ENCODE data around the gene TSFM.

TSFM gene

DNA sequence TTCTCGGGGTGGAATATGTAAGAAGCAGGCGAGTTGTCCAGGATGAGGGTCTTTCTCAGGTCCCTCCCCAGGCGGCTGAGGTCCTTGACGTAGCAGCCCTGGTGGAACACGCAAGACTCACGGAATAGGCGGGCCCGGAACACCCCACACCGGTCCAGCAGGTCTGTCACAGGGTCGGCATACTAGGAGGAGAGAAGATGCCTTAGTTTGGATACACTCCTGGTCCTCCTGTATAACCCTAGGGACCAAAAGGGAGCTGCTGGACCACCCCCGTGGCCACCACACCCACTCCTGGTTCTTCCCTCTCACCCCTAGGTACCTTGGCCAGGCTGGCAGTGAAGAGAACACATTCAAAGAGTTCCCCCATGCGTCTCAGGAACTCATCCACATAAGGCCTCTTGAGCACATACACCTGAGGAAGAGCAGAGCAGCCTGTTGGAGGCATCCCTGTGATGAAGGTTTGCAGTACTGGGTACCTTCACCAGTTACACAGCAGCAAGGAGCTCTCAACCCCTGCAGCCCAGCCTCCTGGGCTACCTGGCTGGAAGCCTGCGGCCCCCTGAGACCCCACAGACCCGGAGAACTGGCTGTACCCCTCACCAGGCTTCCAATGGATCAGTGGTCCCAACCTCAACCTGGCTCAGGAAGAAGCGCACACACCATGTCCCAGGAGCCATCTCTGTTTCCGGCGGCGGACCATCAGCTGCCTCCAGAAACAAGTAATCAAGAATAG, 41.5 kb downstream of the TSFM start:
- Histone ChIP-seq H3K4me1 (ENCODE audit: control insufficient read depth, insufficient read depth, low read length) (no peaks in the 10 kb centered on the region), H3K36me3 (ENCODE audit: control insufficient read depth, insufficient read depth, low read length) (peaks cover 70% of the 10 kb centered on the region), H3K9me3 (ENCODE audit: control insufficient read depth, insufficient read depth, low read length) (no peaks in the 10 kb centered on the region), H3K4me3 (ENCODE audit: low read depth, low read length) (no peak overlapping the region), H3K9ac (ENCODE audit: low read depth, low read length) (no peak overlapping the region), H3K27me3 (ENCODE audit: control insufficient read depth, insufficient read depth, low read length) (no peaks in the 10 kb centered on the region)

DNA sequence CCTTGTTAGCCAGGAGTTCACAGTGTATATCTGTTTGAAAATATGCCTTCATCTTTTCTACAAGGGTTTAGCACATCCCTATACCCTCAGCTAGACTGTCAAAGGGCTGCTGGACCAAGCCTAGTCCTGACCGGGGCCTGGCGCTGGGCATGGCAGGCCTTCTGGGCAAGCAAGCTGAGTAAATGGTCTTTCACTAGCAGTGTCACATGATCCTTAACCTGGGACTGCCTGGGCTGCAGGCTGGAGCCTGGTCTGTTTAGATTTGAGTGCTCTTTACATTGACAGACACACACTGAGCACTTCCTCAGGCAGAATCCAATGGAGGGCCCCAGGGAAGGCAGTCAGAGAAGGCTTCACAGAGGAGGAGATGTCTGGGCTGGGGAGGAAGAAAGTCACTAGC, 42.9 kb downstream of the TSFM start:
- H3K9ac ChIP-seq (ENCODE audit: low read depth, low read length), result no peak overlapping the region
- H3K4me1 ChIP-seq (ENCODE audit: control insufficient read depth, insufficient read depth, low read length), result peaks cover 1% of the 10 kb centered on the region
- H3K36me3 ChIP-seq (ENCODE audit: control insufficient read depth, insufficient read depth, low read length), result peaks cover 71% of the 10 kb centered on the region
- no peak overlapping the region for H3K4me3 ChIP-seq (ENCODE audit: low read depth, low read length)
- H3K9me3 ChIP-seq (ENCODE audit: control insufficient read depth, insufficient read depth, low read length), result no peaks in the 10 kb centered on the region
- H3K27me3 ChIP-seq (ENCODE audit: control insufficient read depth, insufficient read depth, low read length), result no peaks in the 10 kb centered on the region

DNA sequence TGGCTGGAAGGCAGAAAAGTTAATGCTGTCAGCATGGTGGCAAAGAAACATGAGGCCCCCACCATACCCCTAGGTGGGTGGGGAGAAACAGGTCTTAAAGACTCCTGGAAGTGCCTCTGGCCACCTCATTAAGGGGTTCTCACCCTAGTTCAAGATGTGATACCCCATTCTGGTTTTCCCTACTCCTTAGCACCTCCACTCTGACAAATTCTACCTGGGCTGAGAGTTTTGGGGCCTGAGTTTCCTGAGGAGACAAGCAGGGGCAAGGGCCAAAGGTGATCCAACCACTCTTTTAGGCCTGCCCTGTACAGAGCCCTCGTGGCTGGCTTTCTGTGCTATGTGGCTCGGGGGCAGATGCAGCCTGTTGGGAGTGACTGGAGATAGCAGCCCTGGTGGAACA, 43.8 kb downstream of the TSFM start:
- H3K4me1 ChIP-seq (ENCODE audit: control insufficient read depth, insufficient read depth, low read length), result peaks cover 2% of the 10 kb centered on the region
- no peaks in the 10 kb centered on the region for H3K9me3 ChIP-seq (ENCODE audit: control insufficient read depth, insufficient read depth, low read length)
- no peak overlapping the region for H3K9ac ChIP-seq (ENCODE audit: low read depth, low read length)
- no peak overlapping the region for H3K4me3 ChIP-seq (ENCODE audit: low read depth, low read length)
- peaks cover 66% of the 10 kb centered on the region for H3K36me3 ChIP-seq (ENCODE audit: control insufficient read depth, insufficient read depth, low read length)
- H3K27me3 ChIP-seq (ENCODE audit: control insufficient read depth, insufficient read depth, low read length), result no peaks in the 10 kb centered on the region

DNA sequence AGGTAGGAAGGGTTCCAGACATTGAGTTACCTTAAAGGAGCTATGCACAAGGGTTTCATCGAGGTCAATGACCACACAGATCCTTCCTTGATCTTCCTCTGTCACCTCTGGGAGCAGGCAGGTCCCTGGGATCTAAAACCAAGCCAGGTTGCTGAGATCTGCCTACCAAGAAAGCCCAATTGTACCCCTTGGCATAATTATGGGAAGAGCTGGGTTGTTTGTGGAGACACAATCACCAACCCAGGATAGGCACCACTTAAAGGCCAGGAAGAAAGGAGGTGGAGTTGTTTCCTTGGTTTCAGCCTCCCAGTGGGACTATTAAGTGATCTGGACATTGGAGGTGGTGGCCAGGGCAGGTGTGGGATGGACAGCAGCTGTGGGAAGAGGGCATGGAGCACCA, 44.4 kb downstream of the TSFM start:
- H3K4me3 ChIP-seq (ENCODE audit: low read depth, low read length), result no peak overlapping the region
- no peaks in the 10 kb centered on the region for H3K27me3 ChIP-seq (ENCODE audit: control insufficient read depth, insufficient read depth, low read length)
- H3K4me1 ChIP-seq (ENCODE audit: control insufficient read depth, insufficient read depth, low read length), result peaks cover 2% of the 10 kb centered on the region
- H3K9ac ChIP-seq (ENCODE audit: low read depth, low read length), result no peak overlapping the region
- no peaks in the 10 kb centered on the region for H3K9me3 ChIP-seq (ENCODE audit: control insufficient read depth, insufficient read depth, low read length)
- peaks cover 66% of the 10 kb centered on the region for H3K36me3 ChIP-seq (ENCODE audit: control insufficient read depth, insufficient read depth, low read length)

DNA sequence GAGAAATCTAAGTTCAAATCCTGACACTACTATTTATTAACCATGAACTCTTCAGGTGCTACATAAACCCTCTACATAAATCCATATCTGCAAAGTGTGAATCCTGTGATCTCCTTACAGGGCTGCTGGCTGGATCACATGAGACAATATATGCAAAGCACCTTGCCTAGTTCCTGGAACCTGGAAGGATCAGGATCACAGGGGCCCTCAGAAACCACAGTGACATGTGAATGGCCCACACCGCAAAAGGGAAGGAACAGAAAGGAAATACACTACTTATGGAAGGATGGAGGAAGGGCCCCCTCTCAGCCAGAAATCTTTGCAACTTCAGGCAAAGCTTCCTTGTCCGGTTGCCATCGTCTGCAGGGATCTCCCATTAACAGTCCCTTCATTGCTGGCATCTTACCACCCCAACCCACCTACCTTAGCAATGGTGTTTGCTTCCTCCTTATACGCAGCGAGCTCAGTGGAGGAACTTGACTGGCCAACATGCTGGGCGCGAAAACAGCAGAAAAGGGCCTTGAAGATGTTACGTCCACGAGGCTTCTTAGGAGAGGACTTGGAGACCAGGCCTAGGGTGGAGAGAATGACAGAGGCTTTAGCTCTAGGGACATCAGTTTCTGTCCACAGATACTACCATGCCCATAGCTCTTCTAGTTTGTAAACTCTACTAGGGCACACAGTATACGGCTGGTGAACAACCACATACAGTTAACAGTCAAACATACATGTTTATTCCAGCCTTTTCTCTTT, 46.6 kb downstream of the TSFM start:
- H3K9ac ChIP-seq (ENCODE audit: low read depth, low read length), result no peak overlapping the region
- H3K27me3 ChIP-seq (ENCODE audit: control insufficient read depth, insufficient read depth, low read length), result no peaks in the 10 kb centered on the region
- peaks cover 12% of the 10 kb centered on the region for H3K4me1 ChIP-seq (ENCODE audit: control insufficient read depth, insufficient read depth, low read length)
- no peaks in the 10 kb centered on the region for H3K9me3 ChIP-seq (ENCODE audit: control insufficient read depth, insufficient read depth, low read length)
- no peak overlapping the region for H3K4me3 ChIP-seq (ENCODE audit: low read depth, low read length)
- peaks cover 44% of the 10 kb centered on the region for H3K36me3 ChIP-seq (ENCODE audit: control insufficient read depth, insufficient read depth, low read length)

DNA sequence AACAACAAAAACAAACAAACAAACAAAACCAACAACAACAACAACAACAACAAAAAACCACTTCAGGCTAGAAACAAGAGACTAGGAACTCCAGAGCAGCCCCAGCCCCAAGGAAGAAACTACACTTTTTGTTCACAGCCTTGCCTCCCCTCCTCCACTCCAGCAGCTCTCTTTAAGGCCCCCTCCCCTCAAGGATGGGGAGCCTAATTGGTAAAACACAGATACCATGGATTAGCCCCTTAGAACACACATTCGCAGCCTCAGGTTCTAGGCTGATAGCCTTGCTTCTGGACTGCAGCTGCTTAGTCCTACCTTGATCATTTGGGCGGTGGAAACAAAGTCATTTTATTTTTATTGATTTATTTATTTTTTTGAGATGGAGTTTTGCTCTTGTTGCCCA, 47.8 kb downstream of the TSFM start:
- H3K36me3 ChIP-seq (ENCODE audit: control insufficient read depth, insufficient read depth, low read length), result peaks cover 36% of the 10 kb centered on the region
- no peaks in the 10 kb centered on the region for H3K9me3 ChIP-seq (ENCODE audit: control insufficient read depth, insufficient read depth, low read length)
- no peak overlapping the region for H3K4me3 ChIP-seq (ENCODE audit: low read depth, low read length)
- H3K4me1 ChIP-seq (ENCODE audit: control insufficient read depth, insufficient read depth, low read length), result peaks cover 15% of the 10 kb centered on the region
- H3K27me3 ChIP-seq (ENCODE audit: control insufficient read depth, insufficient read depth, low read length), result no peaks in the 10 kb centered on the region
- no peak overlapping the region for H3K9ac ChIP-seq (ENCODE audit: low read depth, low read length)

DNA sequence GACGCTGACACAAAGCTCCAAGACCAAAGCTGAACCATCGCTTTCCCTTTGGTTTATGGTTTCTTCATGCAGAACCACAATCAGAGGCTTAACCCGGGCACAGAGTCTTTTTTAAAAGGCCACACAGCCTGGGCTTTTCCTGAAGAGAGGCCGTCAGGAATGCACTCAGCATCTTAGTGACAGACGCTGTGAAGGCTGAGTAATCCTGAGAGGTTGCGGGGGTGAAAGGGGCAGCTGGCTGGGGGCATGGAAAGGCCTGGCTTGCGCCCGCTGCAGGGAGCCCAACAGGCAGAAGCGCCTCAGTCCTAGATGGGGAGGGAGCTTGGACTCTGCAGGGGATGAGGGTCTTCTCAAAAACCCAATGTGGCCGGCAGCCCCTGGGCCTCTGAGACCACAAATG, 50.4 kb downstream of the TSFM start:
- Histone ChIP-seq H3K9ac (ENCODE audit: low read depth, low read length) (no peak overlapping the region), H3K36me3 (ENCODE audit: control insufficient read depth, insufficient read depth, low read length) (peaks cover 13% of the 10 kb centered on the region), H3K27me3 (ENCODE audit: control insufficient read depth, insufficient read depth, low read length) (no peaks in the 10 kb centered on the region), H3K4me3 (ENCODE audit: low read depth, low read length) (no peak overlapping the region), H3K4me1 (ENCODE audit: control insufficient read depth, insufficient read depth, low read length) (peaks cover 34% of the 10 kb centered on the region), H3K9me3 (ENCODE audit: control insufficient read depth, insufficient read depth, low read length) (no peaks in the 10 kb centered on the region)

DNA sequence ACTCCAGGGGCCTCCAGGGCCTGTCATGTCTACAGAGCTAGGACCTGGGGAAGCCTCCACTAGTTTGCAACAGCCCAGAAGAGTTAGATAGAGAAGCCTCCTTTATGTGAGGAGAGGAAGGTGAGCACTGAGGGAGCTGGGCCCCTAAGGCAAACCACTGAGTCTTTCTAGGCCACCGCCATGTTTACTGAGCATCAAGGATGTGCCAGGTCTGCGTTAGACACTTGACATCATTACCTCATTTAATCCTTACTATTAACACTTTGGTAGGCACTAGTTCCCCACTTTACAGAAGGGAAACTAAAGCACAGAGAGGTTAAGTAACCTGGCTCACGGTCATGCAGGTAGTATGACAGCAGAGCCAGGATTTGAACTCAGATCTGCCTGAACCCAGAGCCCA, 51.1 kb downstream of the TSFM start:
- H3K4me1 ChIP-seq (ENCODE audit: control insufficient read depth, insufficient read depth, low read length), result peaks cover 40% of the 10 kb centered on the region
- H3K9ac ChIP-seq (ENCODE audit: low read depth, low read length), result no peak overlapping the region
- H3K36me3 ChIP-seq (ENCODE audit: control insufficient read depth, insufficient read depth, low read length), result peaks cover 7% of the 10 kb centered on the region
- H3K27me3 ChIP-seq (ENCODE audit: control insufficient read depth, insufficient read depth, low read length), result no peaks in the 10 kb centered on the region
- H3K4me3 ChIP-seq (ENCODE audit: low read depth, low read length), result no peak overlapping the region
- H3K9me3 ChIP-seq (ENCODE audit: control insufficient read depth, insufficient read depth, low read length), result no peaks in the 10 kb centered on the region

DNA sequence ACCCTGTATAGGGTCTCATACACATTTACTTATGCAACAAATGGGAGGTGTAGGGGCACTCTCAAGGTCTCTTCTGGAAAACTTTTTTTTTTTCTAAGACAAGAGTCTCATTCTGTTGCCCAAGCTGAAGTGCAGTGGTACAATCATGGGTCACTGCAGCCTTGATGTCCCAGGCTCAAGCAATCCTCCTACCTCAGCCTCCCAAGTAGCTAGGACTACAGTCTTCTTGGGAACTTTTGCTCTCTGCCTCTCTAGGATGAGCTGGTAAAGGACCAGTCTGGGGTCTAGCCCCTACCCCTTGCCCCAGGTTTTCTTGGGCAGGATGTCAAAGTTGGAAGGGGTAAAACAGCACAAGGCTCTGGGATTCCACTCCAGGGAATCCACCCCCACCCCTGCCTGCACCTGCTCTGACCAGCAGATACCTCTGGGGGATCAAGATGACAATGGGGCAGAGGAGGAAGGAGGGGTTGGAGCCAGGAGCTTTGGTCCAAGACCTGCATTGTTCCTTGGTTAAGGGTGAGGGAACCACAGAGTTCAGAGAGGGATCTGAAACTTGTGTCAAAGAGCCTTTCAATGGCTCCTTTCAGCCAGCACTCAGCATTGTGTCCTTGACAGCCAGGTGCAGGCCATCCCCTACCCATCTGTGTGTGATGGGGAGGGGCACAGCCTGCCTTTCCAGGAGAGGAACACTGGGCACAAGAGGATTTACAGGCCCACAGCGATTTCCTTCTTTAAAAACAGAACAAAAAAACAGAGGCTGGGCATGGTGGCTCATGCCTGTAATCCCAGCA, 51.7 kb downstream of the TSFM start:
- Histone ChIP-seq H3K36me3 (ENCODE audit: control insufficient read depth, insufficient read depth, low read length) (peaks cover 2% of the 10 kb centered on the region), H3K9ac (ENCODE audit: low read depth, low read length) (no peak overlapping the region), H3K4me1 (ENCODE audit: control insufficient read depth, insufficient read depth, low read length) (peaks cover 40% of the 10 kb centered on the region), H3K4me3 (ENCODE audit: low read depth, low read length) (no peak overlapping the region), H3K9me3 (ENCODE audit: control insufficient read depth, insufficient read depth, low read length) (no peaks in the 10 kb centered on the region), H3K27me3 (ENCODE audit: control insufficient read depth, insufficient read depth, low read length) (no peaks in the 10 kb centered on the region)

DNA sequence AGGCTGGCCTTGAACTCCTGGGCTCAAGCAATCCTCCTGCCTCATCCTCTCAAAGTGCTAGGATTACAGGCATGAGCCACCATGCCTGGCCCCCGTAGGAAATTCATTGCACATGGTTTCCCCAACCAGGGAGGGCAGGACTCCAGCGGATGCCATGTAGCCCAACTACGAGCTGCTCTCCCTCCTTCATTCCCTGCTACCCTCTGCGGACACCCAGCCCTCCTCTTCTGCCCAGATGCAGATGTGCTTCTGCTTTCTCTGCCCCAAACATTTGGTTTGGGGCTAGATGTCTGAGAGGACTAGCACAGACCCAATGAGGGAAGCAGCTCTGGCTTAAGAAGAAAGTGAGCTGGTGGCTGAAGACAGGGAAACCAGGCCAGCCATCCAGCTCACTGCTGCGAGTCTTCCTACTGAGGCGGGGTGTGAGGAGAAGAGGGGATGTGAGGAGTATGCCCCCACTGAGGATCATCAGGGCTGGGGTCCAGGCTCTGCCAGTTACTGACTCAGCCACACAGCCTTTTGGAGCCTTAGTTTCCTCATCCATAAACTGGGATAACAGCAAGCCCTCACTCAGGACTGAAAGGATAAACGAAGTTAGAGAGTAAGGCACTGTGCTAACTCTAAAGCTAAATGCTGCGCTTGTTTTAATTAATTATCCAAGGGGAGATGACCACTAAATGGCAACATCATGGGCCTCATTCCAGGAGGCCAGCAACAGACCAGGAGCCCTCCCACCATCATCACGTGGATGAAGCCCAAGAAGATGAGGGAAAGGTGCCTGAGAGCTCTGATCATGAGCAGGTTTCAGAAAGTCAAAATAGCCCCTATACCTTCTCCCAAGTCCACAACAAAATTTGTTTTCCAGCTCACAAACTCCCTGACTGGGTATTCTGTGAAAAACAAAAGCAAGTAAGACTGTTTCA, 53.0 kb downstream of the TSFM start:
- peaks cover 41% of the 10 kb centered on the region for H3K4me1 ChIP-seq (ENCODE audit: control insufficient read depth, insufficient read depth, low read length)
- H3K4me3 ChIP-seq (ENCODE audit: low read depth, low read length), result no peak overlapping the region
- H3K9me3 ChIP-seq (ENCODE audit: control insufficient read depth, insufficient read depth, low read length), result no peaks in the 10 kb centered on the region
- H3K27me3 ChIP-seq (ENCODE audit: control insufficient read depth, insufficient read depth, low read length), result no peaks in the 10 kb centered on the region
- no peaks in the 10 kb centered on the region for H3K36me3 ChIP-seq (ENCODE audit: control insufficient read depth, insufficient read depth, low read length)
- no peak overlapping the region for H3K9ac ChIP-seq (ENCODE audit: low read depth, low read length)

Measured in iPS-15b (cell line).